LHCN-M2 (cell line): ENCODE measurements around the gene HM13. TPM values are rescaled to one million over a fixed set of nuclear protein-coding genes. Genes with fewer than 3 reads are reported as not detected.
"Not testable (repeated sequence)": the region's sequence is repeated elsewhere in the genome, so short reads cannot be mapped to it uniquely, and the experiment has no call there.

Source experiments
- DNase-seq: peaks from one replicate; pipeline ENCODE4 v3.0.0-alpha.2; 2012; ENCODE audit warnings: low read depth
- total RNA-seq: library from RNA; depleted of rRNA; stranded (reverse); fragments of >200 nt; gene quantifications from 2 replicates; pipeline ENCODE4 v1.2.3, GENCODE V29; 2014

Gene HM13
- total RNA-seq, 1 experiment from 2014 or later = 105 TPM

- DNase-seq = no peak
Observed at GRCh38 chr20:31587545-31588389, 73.5 kb downstream of the HM13 start.

- DNase-seq = no peak
Observed at GRCh38 chr20:31590717-31591225, 76.5 kb downstream of the HM13 start.

GRCh38 chr20:31593221-31594001 is 79.2 kb downstream of the HM13 start:
- peak; percentile 93 for DNase-seq

- no peak for DNase-seq
Observed at GRCh38 chr20:31594002-31594557, 79.8 kb downstream of the HM13 start.

- no peak for DNase-seq
Observed at GRCh38 chr20:31594558-31595379, 80.5 kb downstream of the HM13 start.

- no peak for DNase-seq
Observed at GRCh38 chr20:31595380-31595653, 81.1 kb downstream of the HM13 start.

- DNase-seq = peak; percentile 98
Observed at GRCh38 chr20:31595654-31596411, 81.6 kb downstream of the HM13 start.

- DNase-seq = not testable (repeated sequence)
Observed at GRCh38 chr20:31596412-31596715, 82.1 kb downstream of the HM13 start.

GRCh38 chr20:31596831-31597480 is 82.7 kb downstream of the HM13 start:
- no peak for DNase-seq

GRCh38 chr20:31597481-31597855 is 83.2 kb downstream of the HM13 start:
- no peak for DNase-seq

GRCh38 chr20:31602431-31602778 is 88.2 kb downstream of the HM13 start:
- no peak for DNase-seq

- DNase-seq = peak; percentile 94
Observed at GRCh38 chr20:31602779-31603441, 88.7 kb downstream of the HM13 start.

- DNase-seq = peak; percentile 98
Observed at GRCh38 chr20:31603822-31604566, 89.8 kb downstream of the HM13 start.

GRCh38 chr20:31604567-31605030 is 90.4 kb downstream of the HM13 start:
- DNase-seq = no peak

GRCh38 chr20:31605031-31605901 is 91.0 kb downstream of the HM13 start, which contains the start of gene ID1:
TSS of gene ID1 (plus strand) at chr20:31605289. CDS start at chr20:31605388, 99 bp downstream.
- peak; percentile 98 for DNase-seq

- DNase-seq = peak; percentile 28
Observed at GRCh38 chr20:31605902-31606803, 91.9 kb downstream of the HM13 start.
